ENCODE results near the gene RNF14. TPM values are rescaled to one million over a fixed set of nuclear protein-coding genes. Genes with fewer than 3 reads are reported as not detected.
A peak's percentile ranks its signal among the peaks of the same experiment; 100 is the strongest.

The RNF14 gene
- total RNA-seq, 1 experiment from 2014 or later, result 50.5 TPM

- H3K27me3 ChIP-seq, result no peaks in the 10 kb centered on the region
- no peak overlapping the region for H3K27ac ChIP-seq
- no peaks in the 10 kb centered on the region for H3K4me1 ChIP-seq
- DNase-seq, result no peak
- no peaks in the 10 kb centered on the region for H3K9me3 ChIP-seq (replicated peaks)
- H3K4me3 ChIP-seq, result no peak overlapping the region
- H3K36me3 ChIP-seq, result peaks cover 42% of the 10 kb centered on the region
These were observed 17.2 kb downstream of the RNF14 start for GRCh38 chr5:141986072-141986471.

GRCh38 chr5:141989720-141990119 is 20.8 kb downstream of the RNF14 start:
- Histone ChIP-seq H3K9me3 (replicated peaks) (no peaks in the 10 kb centered on the region), H3K27me3 (no peaks in the 10 kb centered on the region), H3K4me3 (no peak overlapping the region), H3K36me3 (peaks cover 24% of the 10 kb centered on the region), H3K4me1 (no peaks in the 10 kb centered on the region), H3K27ac (no peak overlapping the region)
- DNase-seq, result no peak

- H3K27me3 ChIP-seq, result no peaks in the 10 kb centered on the region
- no peaks in the 10 kb centered on the region for H3K9me3 ChIP-seq (replicated peaks)
- H3K4me1 ChIP-seq, result no peaks in the 10 kb centered on the region
- DNase-seq, result peak; percentile 51 to 81
- H3K27ac ChIP-seq, result no peak overlapping the region
- H3K4me3 ChIP-seq, result no peak overlapping the region
- H3K36me3 ChIP-seq, result peaks cover 11% of the 10 kb centered on the region
These were observed 23.6 kb downstream of the RNF14 start for GRCh38 chr5:141992349-141992963.

DNA sequence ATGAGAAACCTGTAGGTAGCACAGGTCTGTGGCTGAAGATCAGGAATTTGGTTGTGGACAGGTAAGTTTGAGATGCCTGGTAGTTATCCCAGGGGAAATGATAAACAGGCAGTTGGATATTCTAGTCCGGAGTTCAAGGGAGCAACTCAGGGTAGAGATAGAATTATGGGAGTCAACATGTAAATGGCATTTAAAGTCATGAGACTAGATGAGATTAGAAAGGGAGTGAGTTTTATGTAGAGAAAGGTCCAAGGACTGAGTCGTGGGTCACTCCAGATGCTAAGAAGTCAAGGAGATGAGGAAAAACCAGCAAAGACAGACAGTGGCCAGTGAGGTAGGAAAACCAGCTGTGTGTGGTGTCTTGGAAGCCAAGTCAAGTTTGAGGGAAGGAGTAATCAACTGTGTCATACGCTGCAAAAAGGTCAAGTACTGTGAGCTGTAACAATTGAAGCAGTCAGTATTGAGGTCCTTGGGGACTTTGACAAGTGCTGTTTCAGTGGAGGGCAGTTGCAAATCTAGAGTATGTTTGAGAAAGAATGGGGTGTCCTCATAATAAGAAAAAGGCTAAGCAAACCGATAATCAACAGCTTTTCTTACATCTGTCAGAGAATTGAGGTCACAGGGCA is 25.7 kb downstream of the RNF14 start:
- no peak for DNase-seq
- no peaks in the 10 kb centered on the region for H3K27me3 ChIP-seq
- H3K36me3 ChIP-seq, result peaks cover 7% of the 10 kb centered on the region
- H3K9me3 ChIP-seq (replicated peaks), result no peaks in the 10 kb centered on the region
- H3K4me3 ChIP-seq, result no peak overlapping the region
- H3K4me1 ChIP-seq, result no peaks in the 10 kb centered on the region
- H3K27ac ChIP-seq, result no peak overlapping the region

DNA sequence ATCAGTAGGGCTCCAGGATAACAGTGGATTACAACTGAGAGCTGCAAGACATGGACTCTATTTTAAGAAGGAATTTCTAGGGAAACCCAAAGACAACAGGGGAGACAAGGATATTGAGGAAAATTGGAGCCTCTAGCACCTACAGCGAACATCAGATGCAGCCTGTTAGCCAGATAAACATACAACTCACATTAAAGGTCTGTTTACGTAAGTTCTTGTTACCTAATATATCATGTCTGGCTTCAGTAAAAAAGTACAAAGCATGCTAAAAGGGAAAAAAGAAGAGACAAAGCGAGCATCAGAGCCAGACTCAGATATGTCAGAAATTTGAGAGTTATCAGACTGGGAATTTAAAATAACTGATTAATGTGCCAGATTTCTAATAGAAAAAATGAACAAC is 26.8 kb downstream of the RNF14 start:
- DNase-seq, result no peak

GRCh38 chr5:141997358-141997960 is 28.6 kb downstream of the RNF14 start:
- H3K36me3 ChIP-seq, result peaks cover 18% of the 10 kb centered on the region
- no peaks in the 10 kb centered on the region for H3K27me3 ChIP-seq
- no peak overlapping the region for H3K27ac ChIP-seq
- H3K9me3 ChIP-seq (replicated peaks), result no peaks in the 10 kb centered on the region
- DNase-seq, result no peak
- no peak overlapping the region for H3K4me3 ChIP-seq
- H3K4me1 ChIP-seq, result no peaks in the 10 kb centered on the region

More for the DNA sequence above, 26.8 kb downstream of the RNF14 start:
- no peaks in the 10 kb centered on the region for H3K27me3 ChIP-seq
- H3K27ac ChIP-seq, result no peak overlapping the region
- peaks cover 11% of the 10 kb centered on the region for H3K36me3 ChIP-seq
- H3K4me1 ChIP-seq, result no peaks in the 10 kb centered on the region
- H3K9me3 ChIP-seq (replicated peaks), result no peaks in the 10 kb centered on the region
- no peak overlapping the region for H3K4me3 ChIP-seq

DNA sequence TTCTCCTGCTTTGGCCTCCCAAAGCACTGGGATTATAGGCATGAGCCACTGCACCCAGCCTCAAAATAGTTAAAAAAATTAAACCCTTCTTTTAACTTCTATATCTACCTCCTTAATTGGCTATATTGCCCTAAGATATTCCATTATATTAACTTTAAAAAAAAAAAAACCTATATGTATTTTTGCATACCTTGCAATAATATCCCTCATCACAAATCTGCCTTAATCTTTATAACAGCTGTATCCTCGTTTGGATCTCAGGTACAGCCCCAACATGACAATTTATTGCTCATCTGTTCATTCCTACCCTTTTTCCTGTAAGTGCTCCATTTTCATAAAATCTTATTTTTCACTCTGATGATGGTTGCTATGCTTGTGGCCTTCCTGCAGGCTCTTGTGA is 31.3 kb downstream of the RNF14 start:
- no peaks in the 10 kb centered on the region for H3K27me3 ChIP-seq
- H3K4me1 ChIP-seq, result no peaks in the 10 kb centered on the region
- H3K9me3 ChIP-seq (replicated peaks), result no peaks in the 10 kb centered on the region
- no peak for DNase-seq
- no peak overlapping the region for H3K4me3 ChIP-seq
- peaks cover 14% of the 10 kb centered on the region for H3K36me3 ChIP-seq
- H3K27ac ChIP-seq, result no peak overlapping the region

DNA sequence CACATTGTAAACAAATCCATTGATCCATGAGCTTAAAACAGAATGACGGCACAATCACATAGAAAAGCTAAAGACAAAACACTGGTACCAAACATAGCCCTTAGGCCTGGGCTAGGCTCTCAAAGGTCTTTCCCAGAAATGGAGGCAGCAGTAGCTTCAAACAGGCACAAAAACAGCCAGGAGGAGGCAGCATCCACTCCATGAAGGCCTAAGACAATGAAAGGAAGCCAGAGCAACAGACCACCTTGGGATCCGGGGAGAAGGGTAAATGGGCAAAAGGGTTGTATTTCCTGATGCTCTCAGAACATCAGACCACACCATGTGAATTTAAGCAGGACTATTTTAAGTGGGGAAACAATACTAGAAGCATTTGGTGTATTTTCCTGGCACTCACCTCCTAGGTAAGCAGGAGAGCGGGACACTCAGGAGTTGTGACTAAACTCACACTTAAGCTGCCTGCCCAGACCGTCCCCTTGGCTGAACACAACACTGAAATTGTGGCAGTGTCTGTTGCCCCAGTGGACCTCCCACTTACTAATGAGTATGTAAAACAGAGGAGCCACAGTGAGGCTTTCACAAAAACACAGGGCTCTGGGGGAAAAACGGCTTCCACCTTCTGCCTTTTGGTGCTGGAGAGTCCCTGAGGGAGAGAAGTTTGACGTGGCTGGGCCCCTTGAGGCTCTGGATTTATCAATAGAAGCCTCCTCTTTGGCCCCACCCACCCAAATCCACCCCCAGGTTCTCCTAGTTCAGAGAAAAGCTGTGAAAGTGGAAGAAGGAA is 32.0 kb downstream of the RNF14 start:
- H3K36me3 ChIP-seq, result peaks cover 14% of the 10 kb centered on the region
- no peaks in the 10 kb centered on the region for H3K4me1 ChIP-seq
- DNase-seq, result peak in 1 of 2 experiments; percentile 38
- no peak overlapping the region for H3K4me3 ChIP-seq
- H3K27ac ChIP-seq, result no peak overlapping the region
- no peaks in the 10 kb centered on the region for H3K9me3 ChIP-seq (replicated peaks)
- no peaks in the 10 kb centered on the region for H3K27me3 ChIP-seq

DNA sequence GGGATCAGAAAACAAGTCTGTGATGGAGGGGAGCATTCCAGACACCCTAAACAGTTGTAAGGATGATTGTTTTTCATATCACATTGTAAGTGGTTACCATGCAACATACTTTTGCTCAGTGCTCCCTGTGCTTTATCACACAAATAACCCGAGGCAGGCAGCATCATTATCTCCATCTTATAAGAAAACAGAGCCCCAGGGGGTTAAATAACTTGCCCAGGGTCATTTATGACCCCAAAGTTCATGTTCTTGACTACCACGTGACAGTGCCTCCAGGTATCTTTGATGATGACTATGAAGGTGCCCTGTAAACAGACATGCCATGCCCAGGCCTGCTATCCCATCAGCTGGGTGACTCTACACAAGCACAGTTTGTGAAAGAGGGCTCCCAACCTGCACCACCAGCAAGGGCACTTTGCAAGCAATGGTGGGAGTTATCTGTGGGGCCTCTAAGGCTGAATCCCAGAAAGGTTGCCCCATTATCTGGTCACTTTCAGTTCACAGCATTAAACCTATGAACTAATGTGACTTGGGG is 34.4 kb downstream of the RNF14 start:
- H3K4me3 ChIP-seq, result no peak overlapping the region
- H3K27me3 ChIP-seq, result no peaks in the 10 kb centered on the region
- no peaks in the 10 kb centered on the region for H3K9me3 ChIP-seq (replicated peaks)
- DNase-seq, result no peak
- H3K36me3 ChIP-seq, result peaks cover 14% of the 10 kb centered on the region
- no peaks in the 10 kb centered on the region for H3K4me1 ChIP-seq
- H3K27ac ChIP-seq, result no peak overlapping the region

GRCh38 chr5:142006363-142007236 is 37.7 kb downstream of the RNF14 start:
- Histone ChIP-seq H3K4me3 (no peak overlapping the region), H3K36me3 (peaks cover 7% of the 10 kb centered on the region), H3K4me1 (no peaks in the 10 kb centered on the region), H3K9me3 (replicated peaks) (no peaks in the 10 kb centered on the region), H3K27ac (no peak overlapping the region), H3K27me3 (no peaks in the 10 kb centered on the region)
- no peak for DNase-seq

GRCh38 chr5:142007237-142007544 is 38.3 kb downstream of the RNF14 start:
- Histone ChIP-seq H3K36me3 (peaks cover 2% of the 10 kb centered on the region), H3K4me3 (no peak overlapping the region), H3K27ac (no peak overlapping the region), H3K27me3 (no peaks in the 10 kb centered on the region), H3K9me3 (replicated peaks) (no peaks in the 10 kb centered on the region), H3K4me1 (no peaks in the 10 kb centered on the region)
- no peak for DNase-seq

DNA sequence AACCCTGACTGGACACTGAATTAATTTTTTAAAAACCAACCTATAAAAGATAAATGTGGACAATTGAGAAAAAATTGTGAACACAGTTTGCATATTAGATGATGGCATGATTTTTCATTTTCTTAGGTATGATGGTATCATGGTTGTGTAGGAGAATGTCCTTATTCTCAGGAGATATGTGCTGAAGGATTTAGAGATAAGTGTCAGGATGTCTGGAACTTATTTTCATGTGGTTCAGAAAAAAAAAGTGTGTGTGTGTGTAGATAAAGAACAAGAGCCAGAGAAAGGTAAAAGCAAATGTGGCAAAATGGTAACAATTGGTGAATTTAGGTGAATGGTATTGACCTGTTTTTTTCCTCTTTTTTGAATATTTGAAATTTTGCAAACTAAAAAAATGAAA is 39.9 kb downstream of the RNF14 start:
- no peaks in the 10 kb centered on the region; the same call in 1 of the 2 replicates for H3K36me3 ChIP-seq
- no peaks in the 10 kb centered on the region for H3K27me3 ChIP-seq
- no peaks in the 10 kb centered on the region for H3K9me3 ChIP-seq (replicated peaks)
- no peak overlapping the region for H3K4me3 ChIP-seq
- H3K4me1 ChIP-seq, result no peaks in the 10 kb centered on the region
- no peak for DNase-seq
- H3K27ac ChIP-seq, result no peak overlapping the region

DNA sequence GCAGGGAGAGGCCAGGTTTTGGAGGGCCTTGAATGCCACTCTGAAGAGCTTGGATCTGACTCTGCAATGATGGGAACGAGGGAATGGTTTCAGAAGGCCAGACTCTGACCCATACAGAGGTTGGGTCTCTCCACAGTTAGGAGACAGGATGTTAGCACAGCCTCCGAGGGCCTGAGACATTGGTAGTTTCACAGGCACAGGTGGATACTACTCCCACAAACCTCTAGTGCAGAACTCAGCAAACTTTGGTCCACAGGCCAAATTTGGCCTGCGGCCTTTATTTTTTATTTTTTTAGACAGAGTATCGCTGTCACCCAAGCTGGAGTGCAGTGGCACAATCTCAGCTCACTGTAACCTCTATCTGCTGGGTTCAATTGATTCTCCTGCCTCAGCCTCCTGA is 41.0 kb downstream of the RNF14 start:
- H3K27ac ChIP-seq, result no peak overlapping the region
- H3K9me3 ChIP-seq (replicated peaks), result no peaks in the 10 kb centered on the region
- DNase-seq, result no peak
- no peaks in the 10 kb centered on the region for H3K27me3 ChIP-seq
- no peak overlapping the region for H3K4me3 ChIP-seq
- no peaks in the 10 kb centered on the region for H3K4me1 ChIP-seq
- no peaks in the 10 kb centered on the region; the same call in 1 of the 2 replicates for H3K36me3 ChIP-seq

DNA sequence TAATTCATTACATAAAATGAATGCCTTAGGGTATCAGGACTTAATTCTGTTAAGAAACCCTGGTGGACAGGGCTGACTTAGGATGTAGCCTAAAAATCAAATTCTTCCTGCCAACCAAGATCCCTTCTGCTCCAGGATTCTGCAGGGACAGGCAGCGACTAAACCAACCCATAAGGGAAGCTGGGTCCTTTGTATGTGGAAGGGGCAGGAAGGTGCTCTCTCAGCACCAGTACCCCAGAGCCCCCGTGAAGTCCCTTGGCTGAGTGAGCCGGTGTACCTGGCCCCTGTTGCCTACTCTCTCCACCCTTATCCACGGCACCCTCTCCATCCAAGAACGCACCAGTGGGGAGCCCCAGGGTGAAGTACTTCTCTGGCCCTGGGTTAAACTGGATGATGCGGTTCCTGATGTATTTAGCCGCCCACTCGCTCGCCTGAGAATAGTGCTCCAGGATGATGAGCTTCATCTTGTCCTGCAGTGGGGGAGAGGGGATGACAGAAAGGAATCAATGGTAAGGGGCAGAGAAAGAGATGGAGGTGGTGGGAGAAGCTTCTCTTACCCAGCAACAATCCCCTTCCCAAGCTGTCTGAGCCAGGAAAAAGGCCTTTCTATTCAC is 42.8 kb downstream of the RNF14 start:
- no peak overlapping the region for H3K4me3 ChIP-seq
- H3K27ac ChIP-seq, result no peak overlapping the region
- no peaks in the 10 kb centered on the region for H3K36me3 ChIP-seq
- no peaks in the 10 kb centered on the region for H3K27me3 ChIP-seq
- H3K4me1 ChIP-seq, result peaks cover 7% of the 10 kb centered on the region; the same call in 1 of the 2 replicates
- H3K9me3 ChIP-seq (replicated peaks), result no peaks in the 10 kb centered on the region
- DNase-seq, result no peak

Measured in SJCRH30 (cell line).